HG03280 (cell line): ENCODE measurements around the gene HLX.

Experiments used
- ATAC-seq: cut with Tn5 transposase; IDR thresholded peaks from one replicate; pipeline ENCODE4 v1.9.1; 2021; ENCODE audit warnings: mild to moderate bottlenecking, moderate library complexity; ENCODE audit not compliant: unreplicated experiment

HLX gene

DNA sequence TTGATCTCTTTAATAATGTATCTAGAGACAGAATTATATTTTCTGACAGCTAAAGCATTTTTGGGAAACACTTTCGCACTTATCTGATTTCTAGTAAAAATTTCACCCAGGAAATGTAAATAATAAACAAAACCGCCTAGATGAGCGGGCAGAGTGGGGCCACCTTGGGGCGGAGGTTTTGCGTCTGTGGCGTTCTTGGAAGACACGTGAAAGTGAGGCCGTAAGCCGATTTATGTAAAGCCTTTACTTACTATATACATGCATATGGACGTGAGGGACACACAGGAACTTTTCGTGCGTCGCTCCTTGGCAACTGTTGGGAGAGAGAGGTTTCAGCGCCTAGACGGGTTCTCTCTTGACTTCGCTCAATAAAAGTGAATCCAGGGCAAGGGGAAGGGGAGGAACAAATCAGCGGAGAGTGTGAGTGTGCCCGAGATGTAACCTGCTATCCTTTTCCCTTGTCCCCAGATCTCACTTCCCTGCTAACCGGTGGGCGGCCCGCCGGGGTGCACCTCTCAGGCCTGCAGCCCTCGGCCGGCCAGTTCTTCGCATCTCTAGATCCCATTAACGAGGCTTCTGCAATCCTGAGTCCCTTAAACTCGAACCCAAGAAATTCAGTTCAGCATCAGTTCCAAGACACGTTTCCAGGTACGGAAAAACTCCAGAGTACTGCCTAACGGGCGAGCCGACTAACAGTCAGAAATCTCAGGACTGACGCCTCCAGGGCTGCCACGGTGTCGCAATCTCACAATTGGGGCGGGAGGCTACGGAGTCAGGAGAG, 1.7 kb downstream of the HLX start:
- ATAC-seq = no peak

DNA sequence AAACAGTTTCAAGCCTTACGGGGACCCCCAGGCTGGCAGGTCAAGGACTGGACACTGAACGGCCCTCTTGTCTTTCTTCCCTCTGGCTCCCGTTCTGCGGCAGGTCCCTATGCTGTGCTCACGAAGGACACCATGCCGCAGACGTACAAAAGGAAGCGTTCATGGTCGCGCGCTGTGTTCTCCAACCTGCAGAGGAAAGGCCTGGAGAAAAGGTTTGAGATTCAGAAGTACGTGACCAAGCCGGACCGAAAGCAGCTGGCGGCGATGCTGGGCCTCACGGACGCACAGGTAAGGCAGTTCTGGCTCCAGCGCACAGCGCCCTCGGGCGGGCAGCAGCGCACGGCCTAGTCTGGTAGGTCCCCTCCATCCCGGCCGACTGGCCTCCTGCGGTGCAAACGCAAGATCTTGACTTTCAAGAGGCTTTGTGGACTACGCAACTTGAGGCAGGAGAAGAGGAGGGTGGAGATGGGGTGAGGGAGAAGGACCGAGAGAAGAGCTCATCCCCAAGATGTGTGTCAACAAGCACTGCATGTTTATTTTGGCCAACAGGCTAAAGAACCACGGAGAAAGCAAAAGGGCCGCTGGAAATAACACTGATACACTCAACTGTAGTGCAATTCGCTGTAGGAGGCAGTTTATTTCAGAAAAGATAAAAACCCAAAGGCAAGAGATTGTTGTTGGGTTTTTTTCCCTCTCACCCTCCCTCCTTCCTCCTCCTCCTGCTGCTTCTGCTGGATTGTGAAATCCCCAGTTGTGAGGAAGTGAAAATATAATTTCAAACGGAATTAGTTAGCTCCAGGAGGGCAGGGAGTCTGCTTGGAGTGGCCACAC, 3.0 kb downstream of the HLX start:
- no peak for ATAC-seq

DNA sequence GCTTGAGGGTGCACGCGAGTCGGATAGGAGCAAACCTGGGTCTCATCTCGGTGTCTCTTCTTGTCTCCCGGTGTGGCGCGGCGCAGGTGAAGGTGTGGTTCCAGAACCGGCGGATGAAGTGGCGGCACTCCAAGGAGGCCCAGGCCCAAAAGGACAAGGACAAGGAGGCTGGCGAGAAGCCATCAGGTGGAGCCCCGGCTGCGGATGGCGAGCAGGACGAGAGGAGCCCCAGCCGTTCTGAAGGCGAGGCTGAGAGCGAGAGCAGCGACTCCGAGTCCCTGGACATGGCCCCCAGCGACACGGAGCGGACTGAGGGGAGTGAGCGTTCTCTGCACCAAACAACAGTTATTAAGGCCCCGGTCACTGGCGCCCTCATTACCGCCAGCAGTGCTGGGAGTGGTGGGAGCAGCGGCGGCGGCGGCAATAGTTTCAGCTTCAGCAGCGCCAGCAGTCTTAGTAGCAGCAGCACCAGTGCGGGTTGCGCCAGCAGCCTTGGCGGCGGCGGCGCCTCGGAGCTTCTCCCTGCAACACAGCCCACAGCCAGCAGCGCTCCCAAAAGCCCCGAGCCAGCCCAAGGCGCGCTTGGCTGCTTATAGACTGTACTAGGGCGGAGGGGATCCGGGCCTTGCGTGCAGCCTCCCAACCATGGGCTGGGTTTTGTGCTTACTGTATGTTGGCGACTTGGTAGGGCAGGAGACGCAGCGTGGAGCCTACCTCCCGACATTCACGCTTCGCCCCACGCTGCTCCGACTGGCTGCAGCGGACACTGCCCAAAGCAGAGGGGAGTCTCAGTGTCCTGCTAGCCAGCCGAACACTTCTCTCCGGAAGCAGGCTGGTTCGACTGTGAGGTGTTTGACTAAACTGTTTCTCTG, 5.1 kb downstream of the HLX start:
- no peak for ATAC-seq

DNA sequence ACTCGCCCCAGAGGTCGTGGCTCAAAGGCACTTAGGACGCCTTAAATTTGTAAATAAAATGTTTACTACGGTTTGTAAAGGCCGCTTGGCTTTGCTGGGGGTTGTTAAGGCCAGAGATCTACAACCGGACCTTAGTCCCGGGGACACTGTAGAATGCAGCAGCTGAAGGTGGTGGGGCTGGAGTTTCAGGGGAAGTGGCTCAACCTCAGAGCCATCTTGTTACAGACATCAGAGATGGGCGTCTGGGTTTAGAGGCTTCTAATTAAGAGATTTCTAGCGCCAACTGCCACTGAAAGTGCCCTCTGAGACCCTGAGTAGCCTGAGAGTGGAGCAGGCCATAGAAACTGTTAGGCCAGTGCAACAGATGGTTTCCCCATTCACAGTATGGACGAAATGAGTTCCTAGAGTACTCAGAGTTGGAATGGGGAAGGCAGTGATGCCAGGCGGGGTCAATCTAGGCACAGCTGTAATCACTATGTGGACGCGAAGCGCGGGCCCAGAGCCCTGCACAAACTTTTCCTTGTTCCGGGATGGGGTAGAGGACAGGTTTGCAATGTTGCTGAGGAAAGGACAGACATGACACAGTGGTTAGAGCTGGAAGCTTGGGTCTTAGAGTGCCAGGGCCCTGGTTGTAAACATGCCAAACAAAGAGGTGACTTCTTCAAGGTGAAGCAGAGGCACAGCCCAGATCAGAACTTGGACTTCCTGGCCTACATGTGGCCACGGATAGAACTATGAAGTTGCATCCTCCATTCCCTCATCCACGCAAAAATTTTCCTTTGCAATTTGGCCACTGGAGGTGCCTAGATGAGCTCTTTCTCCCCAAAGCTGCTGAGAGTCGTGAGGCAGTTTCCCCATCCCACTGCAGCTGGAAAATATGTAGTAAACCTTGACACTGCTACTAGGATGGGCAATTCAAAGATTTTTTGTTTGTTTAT, 6.0 kb downstream of the HLX start:
- no peak for ATAC-seq

DNA sequence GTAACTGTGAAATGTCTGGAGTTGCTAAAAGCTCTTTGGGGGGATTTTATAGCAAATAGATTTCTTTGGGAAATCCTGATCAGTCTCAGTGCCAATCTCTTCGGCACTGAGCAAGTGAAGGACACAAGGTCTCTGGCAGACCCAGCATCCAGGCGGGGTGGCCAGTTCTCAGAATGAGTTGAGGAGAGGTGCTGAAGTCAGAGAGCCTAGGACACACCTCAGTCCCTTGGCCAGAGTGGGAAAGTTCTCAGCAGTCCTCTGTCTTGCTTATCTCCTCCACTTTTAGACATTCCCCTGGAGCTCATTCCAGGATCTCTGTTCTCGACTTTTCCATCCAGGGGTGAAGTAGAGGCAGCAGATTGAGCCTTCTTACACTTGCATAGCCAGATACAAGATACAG, 6.7 kb downstream of the HLX start:
- no peak for ATAC-seq

DNA sequence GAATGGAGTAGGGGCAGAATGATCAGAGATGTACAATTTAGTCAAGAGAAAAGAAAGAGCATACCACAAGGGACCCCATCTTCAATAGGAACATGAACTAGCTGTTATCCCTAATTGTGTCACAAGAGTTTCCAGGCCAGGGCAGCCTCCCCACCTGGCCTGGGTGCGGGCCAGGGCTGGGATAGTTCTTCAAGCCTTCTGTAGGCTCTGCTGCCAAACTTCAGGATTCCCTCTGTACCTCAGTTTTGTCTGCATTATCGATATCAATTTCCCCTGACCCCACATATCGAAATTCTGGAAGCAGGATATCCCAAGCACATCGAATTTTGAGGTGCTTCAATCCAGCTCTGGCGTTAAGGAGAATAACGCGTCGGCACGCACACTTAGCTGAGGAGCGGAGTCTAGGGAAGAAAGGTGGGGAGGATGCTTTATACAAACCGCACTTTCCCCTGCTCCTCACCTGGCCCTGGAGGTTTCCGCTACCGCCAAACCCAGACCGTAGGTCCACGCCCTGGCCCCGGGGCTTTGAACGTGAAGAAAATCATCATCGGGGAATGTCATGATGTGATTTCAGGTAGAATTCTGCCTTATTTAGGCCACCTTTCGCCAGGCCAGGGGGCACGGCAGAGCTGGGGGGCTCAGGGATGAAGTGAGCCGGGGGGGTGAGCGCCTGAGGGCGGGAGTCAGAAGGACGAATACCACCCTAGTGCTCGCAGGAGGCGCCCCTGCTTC, 7.4 kb downstream of the HLX start:
- ATAC-seq = no peak

DNA sequence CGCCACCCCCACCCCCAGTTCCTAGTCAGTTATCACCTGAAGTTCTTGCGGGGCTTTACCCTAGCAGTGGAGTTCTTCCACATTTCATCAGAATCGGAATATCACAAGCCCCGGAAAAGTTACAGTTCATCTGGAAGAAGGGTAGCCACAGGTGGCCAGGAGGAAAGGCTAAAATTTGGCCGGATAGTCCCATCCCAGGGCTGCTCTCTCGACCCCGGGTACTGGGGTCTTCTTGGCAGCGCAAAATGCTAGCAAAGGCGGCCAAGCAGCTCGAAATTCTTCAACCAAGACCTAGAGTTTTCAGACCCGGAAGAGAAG, 7.9 kb downstream of the HLX start:
- no peak for ATAC-seq

DNA sequence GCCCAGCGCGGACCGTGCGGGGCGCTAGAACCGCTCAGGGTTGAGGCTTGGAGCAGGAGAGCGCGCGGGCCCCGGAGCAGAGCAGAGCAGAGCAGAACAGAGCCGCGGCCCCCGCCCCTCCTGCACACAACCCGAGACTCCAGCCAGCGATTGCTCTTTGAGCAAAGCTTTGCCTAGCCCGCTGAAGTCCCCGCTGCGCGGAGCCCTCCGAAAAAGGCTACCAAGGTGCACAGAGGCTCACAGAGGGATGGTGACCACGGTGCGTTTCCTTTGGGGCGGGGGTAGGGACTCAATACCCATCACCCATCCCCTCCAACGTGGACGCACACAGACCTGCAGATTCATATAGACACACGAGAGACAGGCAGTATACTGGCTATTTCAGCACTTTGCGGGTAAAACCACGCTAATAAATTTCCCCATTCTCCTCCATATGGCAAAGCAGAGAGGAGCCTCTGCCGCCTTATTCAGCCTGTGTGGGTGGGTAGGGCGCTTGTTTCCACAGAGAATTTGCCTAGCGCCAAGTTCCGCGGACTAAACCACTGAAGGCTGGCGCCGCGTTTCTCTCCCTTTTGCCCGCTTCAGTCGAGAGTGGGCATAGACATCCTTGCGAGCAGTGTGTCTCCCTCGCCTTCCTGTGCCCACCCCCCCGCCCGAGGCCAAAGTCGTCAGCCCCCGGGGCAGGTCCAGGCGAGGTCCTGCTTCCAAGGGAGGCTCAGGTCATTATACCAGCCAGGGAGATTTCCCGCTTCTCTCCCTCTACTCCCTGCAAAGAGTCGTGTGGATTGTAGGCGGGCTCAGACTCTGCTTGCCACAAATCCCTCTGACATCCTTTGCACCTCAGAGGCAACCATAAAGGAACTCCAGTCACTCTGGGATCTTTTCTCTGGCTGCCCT, 8.5 kb downstream of the HLX start:
- ATAC-seq = no peak

DNA sequence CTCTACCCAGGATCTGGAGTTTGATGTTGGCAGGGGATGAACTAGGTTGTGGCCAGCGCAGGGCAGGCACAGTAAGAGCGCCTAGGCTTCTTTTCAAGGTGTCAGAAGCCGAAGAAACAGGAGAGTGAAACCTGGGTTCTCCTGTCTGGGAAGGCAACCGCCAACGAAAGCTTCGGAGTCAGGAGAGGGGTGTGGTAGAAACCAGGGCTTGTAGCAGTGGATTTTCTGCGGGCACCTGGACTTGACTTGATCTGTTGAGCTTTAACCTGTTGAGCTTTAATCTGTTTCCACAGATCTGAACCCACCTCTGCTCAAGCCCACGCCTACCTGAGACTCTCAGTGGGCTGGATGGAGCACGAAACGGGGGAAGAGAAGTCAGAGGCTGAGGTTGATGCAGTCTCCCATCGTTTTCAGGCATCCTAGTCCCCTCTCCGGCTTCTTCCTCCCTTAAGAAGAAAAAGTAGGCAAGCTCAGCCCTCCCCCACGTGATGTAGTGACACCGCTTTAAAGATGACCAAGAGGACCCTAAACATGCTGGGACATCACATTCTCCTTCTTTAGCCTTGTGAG, 9.3 kb downstream of the HLX start:
- ATAC-seq = no peak

DNA sequence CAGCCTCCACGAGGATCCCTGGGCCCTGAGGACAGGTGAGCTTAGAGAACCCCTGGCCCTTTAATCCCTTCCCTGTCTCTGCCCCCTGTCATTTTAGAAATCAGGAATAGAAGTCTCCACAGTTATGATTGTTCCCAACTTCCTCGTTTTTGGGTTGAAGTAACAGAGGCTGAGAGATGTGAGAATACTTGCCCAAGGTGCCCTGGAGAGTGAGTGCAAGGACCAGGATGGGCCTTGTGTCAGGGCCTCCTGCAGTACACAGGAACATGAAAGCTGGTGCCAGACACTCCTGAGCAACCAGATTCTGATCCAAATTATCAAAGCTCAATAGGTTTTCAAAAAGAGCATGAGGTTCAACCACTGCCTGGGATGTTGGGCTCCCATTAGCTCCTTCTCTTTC, 10.1 kb downstream of the HLX start:
- no peak for ATAC-seq

DNA sequence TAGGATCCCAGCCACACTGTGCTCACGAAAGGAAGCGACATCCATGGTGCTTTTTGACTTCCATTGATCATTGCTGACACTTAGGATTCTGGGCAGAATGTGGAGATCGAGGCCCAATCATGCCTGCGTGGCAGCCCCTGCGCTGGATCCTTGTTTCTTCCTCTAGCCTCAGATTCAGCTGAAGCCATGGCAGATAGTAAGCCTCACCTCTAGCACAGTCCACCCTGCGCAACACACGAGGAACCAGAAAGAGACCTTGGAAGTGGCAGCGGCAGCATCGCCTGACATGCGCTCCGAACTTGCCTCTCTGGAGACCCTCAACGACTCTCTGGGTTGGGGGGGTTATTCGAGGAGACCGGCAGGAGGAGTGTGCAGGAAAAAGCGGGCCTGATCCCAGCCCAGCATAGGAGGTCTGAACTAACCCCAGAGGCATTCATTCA, 10.6 kb downstream of the HLX start:
- ATAC-seq = no peak

DNA sequence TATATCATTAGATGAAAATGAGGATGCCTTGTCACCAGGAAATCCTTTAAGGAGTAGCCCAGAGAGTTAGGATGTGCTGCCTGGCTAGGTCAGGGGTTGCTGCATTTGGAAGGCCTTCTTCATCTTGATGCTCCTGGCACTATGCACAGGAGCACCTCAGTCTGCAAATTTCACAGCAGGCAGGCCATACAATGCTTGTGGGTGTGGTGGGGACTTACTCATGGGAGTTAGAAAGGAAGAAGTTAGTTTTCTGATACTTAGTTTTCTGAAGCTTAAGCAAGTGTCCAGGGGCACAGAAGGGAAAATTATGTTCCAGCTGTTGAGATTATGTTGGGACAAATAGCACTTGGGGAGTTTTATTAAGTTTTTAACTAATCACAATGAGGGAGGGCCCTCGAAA, 11.4 kb downstream of the HLX start:
- ATAC-seq = no peak

DNA sequence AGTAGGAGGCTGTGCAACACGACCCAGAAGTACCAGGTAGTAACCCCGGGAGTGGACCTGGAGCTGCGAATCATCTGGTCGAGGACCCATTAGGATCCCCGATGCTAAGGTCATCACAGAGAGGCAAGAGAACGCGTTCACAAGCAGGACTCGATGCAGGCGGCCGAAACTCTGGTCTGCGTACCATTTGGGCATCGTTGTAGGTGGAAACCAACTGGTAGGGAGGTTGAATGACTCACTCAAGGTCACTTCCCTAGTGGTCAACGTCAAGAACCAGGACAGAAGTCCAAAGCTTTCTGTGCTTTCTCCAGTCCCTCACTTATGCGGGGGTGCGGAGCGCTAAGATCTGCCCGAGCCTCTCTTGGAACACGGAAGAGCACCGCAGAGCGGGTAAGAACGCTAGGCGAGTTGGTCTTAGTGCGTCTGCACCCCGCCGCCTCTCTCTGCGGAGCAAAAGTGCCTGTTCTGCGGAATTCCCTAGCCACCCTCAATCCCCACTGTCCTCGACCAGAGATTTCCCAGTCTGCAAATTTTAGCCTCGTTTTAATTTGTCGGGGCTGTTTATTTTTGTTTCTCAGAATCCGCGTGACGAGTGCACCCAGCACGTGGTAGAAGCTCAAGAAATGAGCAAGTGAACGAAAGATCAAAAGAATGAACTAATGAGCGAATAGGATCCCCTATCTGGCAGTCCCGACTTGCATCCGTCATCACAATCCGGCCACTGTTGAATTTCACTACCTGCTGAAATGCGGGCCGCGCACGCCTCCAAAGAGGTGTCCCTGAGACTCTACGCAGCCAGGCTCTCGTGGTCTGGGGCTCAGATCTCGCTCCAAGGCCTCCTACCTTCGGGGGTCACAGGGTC, 12.2 kb downstream of the HLX start:
- ATAC-seq = no peak

DNA sequence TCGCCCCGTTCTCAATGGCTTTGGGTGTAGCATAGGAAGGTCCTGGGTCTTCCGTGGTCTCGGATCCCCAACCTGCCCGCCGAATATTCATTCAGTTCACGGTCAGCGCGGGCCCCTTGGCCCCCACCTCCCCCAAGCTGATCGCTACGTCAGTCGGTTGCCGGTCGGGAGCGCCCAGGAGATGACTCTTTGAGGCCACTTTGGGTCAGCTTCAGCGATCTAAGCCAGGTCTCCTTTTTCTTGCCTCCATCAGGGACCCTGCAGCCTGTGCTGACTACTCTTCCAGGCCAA, 12.8 kb downstream of the HLX start:
- no peak for ATAC-seq

DNA sequence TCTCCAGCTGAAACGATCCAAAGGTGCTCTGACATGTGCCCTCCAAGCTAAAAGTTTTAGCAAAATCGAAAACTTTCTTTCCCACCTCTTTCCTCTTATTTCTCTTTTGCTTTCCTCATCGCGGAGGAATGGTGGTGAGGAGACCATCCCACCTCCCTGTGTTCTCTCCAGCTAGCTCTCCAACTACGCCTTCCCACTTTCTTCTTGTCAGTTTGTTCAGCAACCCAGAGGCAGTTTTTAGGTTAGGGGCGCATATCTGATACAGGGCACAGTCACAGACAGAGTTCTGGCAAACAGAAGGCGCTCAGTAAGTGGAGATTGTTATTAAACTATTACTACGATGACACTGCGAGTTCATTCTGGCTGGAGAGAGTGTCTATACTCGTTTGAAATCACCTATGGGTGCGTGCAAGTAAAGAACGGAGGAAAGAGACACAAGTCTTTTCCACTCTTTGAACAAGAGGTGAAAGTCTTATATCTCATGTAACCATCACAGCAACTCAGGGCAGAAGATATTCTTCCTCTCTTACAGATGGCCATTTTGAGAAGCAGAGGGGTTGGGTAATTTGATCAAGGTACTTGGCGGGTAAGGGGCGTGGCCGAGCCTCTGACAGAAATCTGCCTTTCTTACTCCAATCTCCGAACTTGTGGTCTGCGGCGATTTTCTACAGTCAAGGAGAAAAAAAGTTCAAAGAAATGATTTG, 13.9 kb downstream of the HLX start:
- no peak for ATAC-seq

DNA sequence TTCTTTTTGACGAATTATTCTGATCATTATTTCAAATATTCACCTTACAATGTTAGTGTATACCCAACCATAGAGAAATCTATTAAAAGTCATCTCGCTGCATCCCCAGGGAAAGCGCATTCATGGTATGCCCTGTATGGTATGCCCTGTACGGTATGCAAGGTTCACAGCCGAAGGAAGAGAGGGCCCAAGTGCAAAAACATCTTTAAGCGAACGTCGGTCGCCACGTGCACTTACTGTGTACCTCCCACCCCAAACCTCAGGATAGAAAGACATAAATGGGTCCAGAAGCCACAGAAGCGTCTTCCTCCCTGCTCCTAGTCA, 14.4 kb downstream of the HLX start:
- ATAC-seq = no peak
